Skeletal muscle tissue (tissue), 4 donors: ENCODE data around the gene ESRP2. TPM values are rescaled to one million over a fixed set of nuclear protein-coding genes. Genes with fewer than 3 reads are reported as not detected.
A peak's percentile ranks its signal among the peaks of the same experiment; 100 is the strongest.

ENCODE experiments used
- H3K27ac ChIP-seq: one replicate; pipeline ENCODE4 v1.7.0; 2013; ENCODE audit warnings: mild to moderate bottlenecking, low read depth, low read length, inconsistent platforms
- H3K27me3 ChIP-seq, 3 donors: one replicate each; pipeline ENCODE4 v1.7.0; 2013; ENCODE audit warnings: low read length in 3 of 3; ENCODE audit not compliant: control insufficient read depth in 3 of 3, insufficient read depth in 3 of 3
- H3K36me3 ChIP-seq, 3 donors: one replicate each; pipeline ENCODE4 v1.7.0; 2013; ENCODE audit warnings: low read length in 3 of 3; ENCODE audit not compliant: control insufficient read depth in 3 of 3, insufficient read depth in 3 of 3
- H3K4me1 ChIP-seq, 3 donors: one replicate each; pipeline ENCODE4 v1.7.0; 2013; ENCODE audit warnings: low read length in 3 of 3, mild to moderate bottlenecking in 3 of 3; ENCODE audit not compliant: control insufficient read depth in 3 of 3, insufficient read depth in 3 of 3
- H3K4me3 ChIP-seq, 3 donors: one replicate each; pipeline ENCODE4 v1.7.0; 2013; ENCODE audit warnings: low read length in 3 of 3
- H3K9ac ChIP-seq, 3 donors: one replicate each; pipeline ENCODE4 v1.7.0; 2013; ENCODE audit warnings: low read length in 3 of 3, mild to moderate bottlenecking in 3 of 3, moderate library complexity in 2 of 3, low read depth in 1 of 3
- H3K9me3 ChIP-seq, 3 donors: one replicate each; pipeline ENCODE4 v1.7.0; 2013; ENCODE audit warnings: low read length in 3 of 3; ENCODE audit not compliant: control insufficient read depth in 3 of 3
- total RNA-seq: library from RNA; depleted of rRNA; stranded (reverse); fragments of >200 nt; gene quantifications from one replicate; pipeline ENCODE4 v1.2.3, GENCODE V29; 2014
- donor health status: Osteomylitis.

Gene ESRP2
- total RNA-seq, 1 donor from 2014 or later, result not detected

DNA sequence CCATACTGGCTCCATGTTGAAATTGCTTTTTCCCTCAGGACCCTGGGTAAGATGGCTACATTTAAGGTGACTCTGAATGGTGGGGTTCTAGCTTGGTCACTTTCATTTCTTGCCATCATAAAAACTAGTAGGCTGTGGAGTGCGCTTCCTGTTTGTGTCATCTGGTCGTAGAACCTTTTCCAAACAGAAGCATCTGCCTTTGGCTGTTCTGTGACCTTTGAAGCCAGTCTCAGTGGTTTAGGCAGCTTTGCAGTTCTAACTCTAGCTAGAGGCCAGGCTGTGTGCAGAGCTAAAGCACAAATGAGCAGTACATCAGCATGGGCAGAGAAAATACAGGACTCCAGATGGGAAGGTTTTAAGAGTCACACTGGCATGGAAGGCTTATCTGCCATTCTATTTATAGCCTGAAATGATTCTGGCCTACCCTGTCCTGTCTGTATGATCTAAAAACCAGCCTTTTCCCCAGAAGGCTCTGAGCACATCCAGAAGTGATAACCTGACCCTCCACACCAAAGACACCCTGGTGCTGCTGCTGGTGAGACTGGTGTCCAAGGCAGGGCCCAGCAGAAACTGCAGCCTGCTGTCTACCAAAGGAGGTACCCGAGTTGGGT is 8.6 kb downstream of the ESRP2 start:
- Histone ChIP-seq H3K9ac (peak overlapping the region in 2 of 3 donors; percentile 45 to 66), H3K27me3 (no peaks in the 10 kb centered on the region), H3K27ac (peak overlapping the region; percentile 37), H3K36me3 (peaks cover 9 to 18% (median 15%) of the 10 kb centered on the region in 3 donors), H3K4me1 (peaks cover 32 to 33% (median 33%) of the 10 kb centered on the region in 3 donors), H3K4me3 (no peak overlapping the region), H3K9me3 (no peaks in the 10 kb centered on the region)

DNA sequence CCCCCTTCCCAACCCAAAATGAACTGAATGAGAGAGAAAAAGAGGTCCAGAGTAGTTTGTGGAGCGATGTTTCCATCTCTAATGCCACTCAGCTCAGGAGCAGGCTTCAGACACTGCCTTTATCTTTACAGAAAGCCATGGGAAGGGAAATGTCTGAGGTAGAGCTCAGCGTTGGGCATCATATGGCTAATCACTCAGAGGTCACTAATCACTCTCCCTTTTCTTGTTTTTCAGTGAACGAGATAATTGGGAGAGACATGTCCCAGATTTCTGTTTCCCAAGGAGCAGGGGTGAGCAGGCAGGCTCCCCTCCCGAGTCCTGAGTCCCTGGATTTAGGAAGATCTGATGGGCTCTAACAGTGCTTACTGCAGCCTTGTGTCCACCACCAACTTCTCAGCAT is 9.8 kb downstream of the ESRP2 start:
- Histone ChIP-seq H3K36me3 (peaks cover 8 to 12% (median 9%) of the 10 kb centered on the region in 3 donors), H3K4me1 (peaks cover 32 to 33% (median 33%) of the 10 kb centered on the region in 3 donors), H3K27ac (peak overlapping the region; percentile 33), H3K9ac (peak overlapping the region in 1 of 3 donors; percentile 45), H3K27me3 (no peaks in the 10 kb centered on the region), H3K4me3 (no peak overlapping the region), H3K9me3 (no peaks in the 10 kb centered on the region)

DNA sequence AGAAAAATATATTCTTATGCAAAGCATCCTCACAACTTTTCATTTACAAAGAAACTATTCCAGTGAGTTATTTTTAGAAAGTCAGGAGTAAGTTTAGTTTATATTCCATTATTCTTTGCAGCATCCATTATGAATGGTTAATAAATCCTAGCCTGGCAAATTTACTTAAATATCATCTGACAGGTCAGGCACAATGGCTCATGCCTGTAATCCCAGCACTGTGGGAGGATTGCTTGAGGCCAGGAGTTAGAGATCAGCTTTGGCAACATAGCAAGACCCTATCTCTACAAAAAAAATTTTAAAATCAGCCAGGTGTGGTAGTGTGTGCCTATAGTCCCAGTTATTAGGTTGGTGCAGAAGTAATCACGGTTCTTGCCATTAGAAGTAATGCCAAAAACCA is 12.9 kb downstream of the ESRP2 start:
- no peak overlapping the region for H3K27ac ChIP-seq
- H3K36me3 ChIP-seq, result peaks cover 4 to 15% (median 5%) of the 10 kb centered on the region in 3 donors

DNA sequence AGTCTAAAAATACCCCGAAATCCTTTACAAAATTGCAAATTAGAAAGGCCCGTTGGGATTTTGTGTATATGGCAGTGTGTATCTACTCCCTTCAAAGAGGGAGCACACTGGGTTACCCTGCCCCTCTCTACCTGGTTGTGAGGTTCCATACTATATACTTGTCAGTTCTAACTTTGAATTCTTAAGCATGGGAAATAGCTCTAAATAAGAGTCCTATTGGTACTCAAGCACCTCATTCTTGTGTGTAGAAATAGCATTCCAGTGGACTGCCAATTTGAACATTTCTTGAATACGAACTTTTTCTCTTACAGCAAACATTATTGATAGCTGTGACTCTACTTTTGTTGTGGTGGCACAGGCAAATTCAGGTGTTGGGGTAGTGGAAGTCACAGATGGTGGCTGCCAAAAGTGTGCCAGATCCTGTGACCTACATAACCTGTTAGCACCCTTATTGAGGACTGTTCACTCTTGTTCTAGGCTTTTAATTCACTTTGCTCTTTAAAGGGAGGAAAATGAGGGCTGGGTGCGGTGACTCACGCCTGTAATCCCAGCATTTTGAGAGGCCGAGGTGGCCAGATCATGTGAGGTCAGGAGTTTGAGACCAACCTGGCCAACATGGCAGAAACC is 16.1 kb downstream of the ESRP2 start:
- H3K36me3 ChIP-seq, result peaks cover 0 to 8% (median 5%) of the 10 kb centered on the region in 3 donors
- no peak overlapping the region for H3K9ac ChIP-seq
- peaks cover 0 to 7% (median under 1%) of the 10 kb centered on the region in 3 donors for H3K4me1 ChIP-seq
- no peak overlapping the region for H3K4me3 ChIP-seq
- H3K9me3 ChIP-seq, result no peaks in the 10 kb centered on the region
- H3K27me3 ChIP-seq, result no peaks in the 10 kb centered on the region
- H3K27ac ChIP-seq, result no peak overlapping the region

More for the DNA sequence above, 12.9 kb downstream of the ESRP2 start:
- no peaks in the 10 kb centered on the region for H3K9me3 ChIP-seq
- H3K27me3 ChIP-seq, result no peaks in the 10 kb centered on the region
- peaks cover 19 to 21% (median 20%) of the 10 kb centered on the region in 3 donors for H3K4me1 ChIP-seq
- H3K9ac ChIP-seq, result no peak overlapping the region
- H3K4me3 ChIP-seq, result no peak overlapping the region

DNA sequence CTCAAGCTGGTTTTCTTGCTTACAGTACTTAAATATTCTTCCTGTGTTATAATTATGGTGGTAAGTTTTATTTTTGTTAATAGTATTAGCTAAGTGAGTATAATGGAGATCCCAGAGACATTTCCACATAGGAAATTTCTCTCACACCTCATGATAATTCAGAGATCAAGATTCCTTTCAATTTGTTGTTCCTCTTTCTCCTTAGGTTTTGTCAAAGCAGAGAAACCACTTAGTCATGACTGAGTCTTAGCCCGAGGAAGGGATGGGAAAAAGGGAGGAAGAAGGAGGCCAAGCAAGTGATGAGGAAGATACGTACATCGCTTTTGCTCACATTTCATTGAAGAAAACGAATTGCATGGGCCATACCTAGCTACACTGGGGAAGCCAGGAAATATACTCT is 18.4 kb downstream of the ESRP2 start:
- Histone ChIP-seq H3K4me3 (no peak overlapping the region), H3K9me3 (no peaks in the 10 kb centered on the region), H3K27ac (peak overlapping the region; percentile 12), H3K9ac (no peak overlapping the region), H3K4me1 (peaks cover 0 to 11% (median 2%) of the 10 kb centered on the region in 3 donors), H3K36me3 (peaks cover 0 to 8% (median 5%) of the 10 kb centered on the region in 3 donors), H3K27me3 (no peaks in the 10 kb centered on the region)

DNA sequence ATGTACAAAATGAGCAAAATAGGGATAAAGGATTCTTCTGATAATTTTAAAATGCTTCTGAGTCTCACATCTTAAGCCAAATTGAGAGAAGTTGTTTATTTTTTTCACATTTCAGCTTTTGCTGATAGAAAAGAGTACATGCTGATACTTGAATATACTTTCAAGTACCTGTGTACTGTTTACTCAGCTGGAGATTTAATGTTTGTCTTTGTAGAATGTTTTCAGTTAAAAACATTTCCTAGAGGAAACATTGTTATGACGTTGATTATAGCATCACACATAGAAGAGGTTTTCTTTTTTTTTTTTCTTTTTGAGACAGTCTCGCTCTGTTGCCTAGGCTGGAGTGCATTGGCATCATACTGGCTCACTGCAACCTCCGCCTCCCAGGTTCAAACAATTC is 19.7 kb downstream of the ESRP2 start:
- H3K27me3 ChIP-seq, result no peaks in the 10 kb centered on the region
- H3K36me3 ChIP-seq, result peaks cover 0 to 8% (median 5%) of the 10 kb centered on the region in 3 donors
- no peak overlapping the region for H3K27ac ChIP-seq
- peaks cover 0 to 11% (median 2%) of the 10 kb centered on the region in 3 donors for H3K4me1 ChIP-seq
- no peaks in the 10 kb centered on the region for H3K9me3 ChIP-seq
- H3K4me3 ChIP-seq, result no peak overlapping the region
- no peak overlapping the region for H3K9ac ChIP-seq

DNA sequence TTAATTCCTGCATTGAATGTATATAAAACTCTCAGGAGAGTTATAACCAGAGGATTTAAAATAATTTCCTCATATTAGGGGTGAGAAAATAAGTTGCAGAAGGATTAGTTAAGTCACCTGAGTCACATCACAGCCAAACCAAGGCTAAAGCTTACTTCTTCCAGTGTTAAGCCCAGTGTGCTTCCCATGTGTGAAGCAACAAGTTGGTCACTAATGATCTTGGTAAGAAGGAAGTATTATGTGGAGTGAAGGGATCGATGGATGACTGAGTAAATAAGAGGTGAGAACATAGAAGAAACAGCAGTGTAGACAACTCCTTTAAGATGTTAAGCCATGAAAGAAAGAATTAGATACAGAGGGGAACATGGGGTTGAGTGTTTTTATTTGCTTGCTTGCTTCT is 20.6 kb downstream of the ESRP2 start:
- H3K27me3 ChIP-seq, result no peaks in the 10 kb centered on the region
- peaks cover 0 to 11% (median 2%) of the 10 kb centered on the region in 3 donors for H3K4me1 ChIP-seq
- H3K9ac ChIP-seq, result no peak overlapping the region
- H3K36me3 ChIP-seq, result peaks cover 0 to 8% (median 5%) of the 10 kb centered on the region in 3 donors
- H3K4me3 ChIP-seq, result no peak overlapping the region
- H3K9me3 ChIP-seq, result no peaks in the 10 kb centered on the region
- H3K27ac ChIP-seq, result no peak overlapping the region

DNA sequence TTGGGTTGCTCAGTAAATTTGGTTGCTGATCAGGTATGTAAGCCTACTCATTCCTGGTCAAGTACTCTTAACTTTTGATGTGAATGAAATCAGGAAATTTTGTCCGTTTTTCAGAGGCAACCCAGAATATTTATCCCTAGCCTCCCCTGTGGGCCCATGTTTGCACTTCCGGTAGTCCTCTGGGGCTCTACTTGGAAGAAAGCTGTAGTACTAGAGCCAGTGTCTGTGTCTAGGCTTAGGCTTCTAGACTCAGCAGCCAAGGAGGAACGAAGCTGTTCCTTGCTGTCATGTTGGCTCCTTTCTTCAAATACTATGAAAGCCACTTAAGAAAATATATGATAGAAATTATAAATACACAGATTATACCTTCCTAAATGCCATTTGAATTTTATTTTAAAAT is 21.2 kb downstream of the ESRP2 start:
- H3K27ac ChIP-seq, result no peak overlapping the region
- peaks cover 0 to 5% (median 5%) of the 10 kb centered on the region in 3 donors for H3K36me3 ChIP-seq
- no peak overlapping the region for H3K4me3 ChIP-seq
- H3K4me1 ChIP-seq, result peaks cover 0 to 8% (median 2%) of the 10 kb centered on the region in 3 donors
- H3K27me3 ChIP-seq, result no peaks in the 10 kb centered on the region
- H3K9me3 ChIP-seq, result no peaks in the 10 kb centered on the region
- H3K9ac ChIP-seq, result no peak overlapping the region

DNA sequence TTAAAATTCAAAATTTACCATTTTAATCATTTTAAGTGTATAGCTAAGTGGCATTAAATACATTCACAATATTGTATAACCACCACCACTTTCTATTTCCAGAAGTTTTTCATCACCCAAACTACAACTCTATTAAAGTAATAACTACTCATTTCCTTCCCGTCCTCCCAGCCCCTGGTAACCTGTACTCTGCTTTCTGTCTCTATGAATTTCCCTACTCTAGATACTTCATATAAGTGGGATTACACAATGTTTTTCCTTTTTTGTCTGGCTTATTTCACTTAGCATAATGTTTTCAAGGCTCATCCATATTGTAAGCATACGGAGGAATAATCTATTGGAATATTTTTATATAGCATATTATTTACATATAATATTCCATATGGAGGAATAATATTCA is 29.7 kb downstream of the ESRP2 start:
- peaks cover 0 to 1% (median 0%) of the 10 kb centered on the region in 3 donors for H3K36me3 ChIP-seq
- H3K4me1 ChIP-seq, result peaks cover 4 to 9% (median 8%) of the 10 kb centered on the region in 3 donors
- no peak overlapping the region for H3K4me3 ChIP-seq
- H3K27me3 ChIP-seq, result no peaks in the 10 kb centered on the region
- H3K9ac ChIP-seq, result no peak overlapping the region
- H3K9me3 ChIP-seq, result no peaks in the 10 kb centered on the region
- no peak overlapping the region for H3K27ac ChIP-seq

DNA sequence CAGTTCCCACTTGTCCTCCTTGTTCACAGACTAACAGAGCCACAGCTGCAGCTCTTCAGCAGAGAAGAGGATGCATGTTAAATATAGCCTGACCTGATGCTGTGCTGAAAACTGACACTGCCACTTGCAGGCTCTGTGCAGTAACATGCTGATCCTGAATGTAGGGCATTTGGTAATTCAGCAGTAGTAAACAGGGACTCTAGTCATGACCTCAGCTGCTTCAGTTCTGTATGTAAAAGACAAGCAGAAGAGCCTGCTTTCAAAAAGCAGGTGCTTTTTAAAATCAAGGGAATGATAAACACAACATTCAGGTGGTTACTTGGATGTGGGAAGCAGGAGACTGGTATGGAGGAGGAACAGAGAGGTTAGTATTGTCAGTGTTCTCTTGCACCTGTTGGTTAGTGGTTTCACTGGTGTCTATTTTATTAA is 33.8 kb downstream of the ESRP2 start:
- H3K9ac ChIP-seq, result peak overlapping the region in 1 of 3 donors; percentile 46
- peaks cover 8 to 17% (median 16%) of the 10 kb centered on the region in 3 donors for H3K4me1 ChIP-seq

More for the DNA sequence above, 33.8 kb downstream of the ESRP2 start:
- peaks cover 0 to 1% (median 0%) of the 10 kb centered on the region in 3 donors for H3K36me3 ChIP-seq
- H3K9me3 ChIP-seq, result no peaks in the 10 kb centered on the region
- peak overlapping the region in 1 of 3 donors; percentile 19 for H3K4me3 ChIP-seq
- no peaks in the 10 kb centered on the region for H3K27me3 ChIP-seq
- peak overlapping the region; percentile 81 for H3K27ac ChIP-seq
